Iris pigment epithelial cell (primary cell): ENCODE results near the gene SGTA.

Experiments used
- DNase-seq: peaks from one replicate; pipeline ENCODE4 v3.0.0-alpha.2; 2011; ENCODE audit warnings: low read depth

SGTA gene

GRCh38 chr19:2751438-2751830 is 31.6 kb downstream of the SGTA start:
- DNase-seq = no peak

DNA sequence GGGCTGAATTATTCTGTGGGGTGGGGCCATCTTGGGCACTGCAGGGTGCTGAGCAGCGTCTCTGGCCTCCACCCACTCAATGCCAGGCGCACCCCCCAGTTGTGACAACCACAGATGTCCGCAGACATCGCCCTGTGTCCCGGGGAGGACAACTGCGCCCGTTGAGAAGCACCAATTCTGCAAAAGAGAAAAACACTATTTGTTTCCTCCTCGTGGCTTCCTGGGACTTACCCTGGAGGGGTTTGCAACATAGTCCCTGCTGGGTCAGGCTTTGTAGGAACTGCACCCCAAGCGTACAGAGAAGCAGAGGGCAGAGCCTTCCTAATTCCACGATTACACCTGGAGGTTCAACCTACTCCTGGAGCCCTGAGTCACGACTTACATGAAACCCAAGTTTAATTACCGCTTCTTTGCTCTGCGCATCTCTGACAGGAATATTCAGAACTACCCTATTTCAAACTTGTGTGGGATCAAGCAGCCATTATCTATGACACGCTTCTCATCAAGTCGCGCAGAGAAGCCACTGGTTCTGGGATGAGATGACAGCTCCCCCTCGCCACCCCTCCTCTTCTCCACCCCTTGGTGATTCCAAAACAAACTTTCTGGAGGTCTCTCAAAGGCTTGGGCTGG is 32.1 kb downstream of the SGTA start:
- no peak for DNase-seq

DNA sequence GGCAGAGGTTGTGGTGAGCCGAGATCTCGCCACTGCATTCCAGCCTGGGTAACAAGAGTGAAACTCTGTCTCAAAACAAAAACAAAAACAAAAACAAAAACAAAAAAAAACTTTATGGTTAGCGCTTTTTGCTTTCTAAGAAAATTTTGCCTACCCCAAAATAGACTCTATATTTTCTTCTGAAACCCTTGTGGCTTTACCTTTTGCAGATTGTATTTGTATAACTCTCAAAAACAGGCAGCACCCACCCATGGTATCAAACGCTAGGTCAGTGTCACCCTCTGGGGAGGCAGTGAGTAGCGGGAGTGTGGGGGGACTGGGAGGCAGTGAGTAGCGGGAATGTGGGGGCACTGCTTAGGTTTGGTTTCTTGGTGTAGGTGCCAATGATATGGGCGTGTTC is 35.7 kb downstream of the SGTA start:
- no peak for DNase-seq

GRCh38 chr19:2744113-2744512 is 39.0 kb downstream of the SGTA start:
- no peak for DNase-seq

DNA sequence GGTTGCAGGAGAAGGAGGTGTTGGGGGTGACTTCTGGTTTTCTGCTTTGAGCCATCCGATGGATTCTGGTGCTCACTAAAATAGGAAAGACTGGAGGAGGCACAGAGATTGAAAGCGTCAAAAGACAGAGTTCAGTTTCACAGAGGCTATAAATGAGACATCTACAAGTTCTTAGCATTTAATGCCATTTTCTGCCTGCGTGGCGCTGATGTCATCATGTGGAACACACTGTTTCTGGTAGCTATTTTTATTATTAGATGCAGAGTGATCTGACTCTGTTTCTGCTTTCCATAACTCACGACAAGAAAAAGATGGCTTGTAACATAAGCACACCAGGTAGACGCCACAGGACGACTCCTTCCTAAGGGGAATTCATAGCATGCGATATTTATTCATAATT is 40.0 kb downstream of the SGTA start:
- no peak for DNase-seq

DNA sequence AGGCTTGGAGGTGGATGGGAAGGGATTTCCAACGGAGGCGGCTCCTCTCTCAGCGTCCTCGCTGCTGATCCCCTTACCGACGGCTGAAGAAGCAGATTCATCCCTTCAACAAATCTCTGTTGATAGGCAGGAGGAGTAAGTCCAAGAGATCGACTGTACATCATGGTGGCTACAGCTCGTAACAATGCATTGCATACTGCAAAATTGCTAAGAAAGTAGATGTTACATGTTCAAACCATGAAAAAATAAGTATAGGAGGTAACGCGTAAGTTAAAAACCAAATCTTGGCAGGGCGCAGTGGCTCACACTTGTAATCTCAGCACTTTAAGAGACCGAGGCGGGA is 42.8 kb downstream of the SGTA start:
- no peak for DNase-seq

- DNase-seq = peak; percentile 98
Observed at GRCh38 chr19:2739602-2740313, 43.3 kb downstream of the SGTA start, which contains the start of gene SLC39A3. SLC39A3 (minus strand) TSS chr19:2740017; CDS start chr19:2737257, 2,760 bp downstream.

DNA sequence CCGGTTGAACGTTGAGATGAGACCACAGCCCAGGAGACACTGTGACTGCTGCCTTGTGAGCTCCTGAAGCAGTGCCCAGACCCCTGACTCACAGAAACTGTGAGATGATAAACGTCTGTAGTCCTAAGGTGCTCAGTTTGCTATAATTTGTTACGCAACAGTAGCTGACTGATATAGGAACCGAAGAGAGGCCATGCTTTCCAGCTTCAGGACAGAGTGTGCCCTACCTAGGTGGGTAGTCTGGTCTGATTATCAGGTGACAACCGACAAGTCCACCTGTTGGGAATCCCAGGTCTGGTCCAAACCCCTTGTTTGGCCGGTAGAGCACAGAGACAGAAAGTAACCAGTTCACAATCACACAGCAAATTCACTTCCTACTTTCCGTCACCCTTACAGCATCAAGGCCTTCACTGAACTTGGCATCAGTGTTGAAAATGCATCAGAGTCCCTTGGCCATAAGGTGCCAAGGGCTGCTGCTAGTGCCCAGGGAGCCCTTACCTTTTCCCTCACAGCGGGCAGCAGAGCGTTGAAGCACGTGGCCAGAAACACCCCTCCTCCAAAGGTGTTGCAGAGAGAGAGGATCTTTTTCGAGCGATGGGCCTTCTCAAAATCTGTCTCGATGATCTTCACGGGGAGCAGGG is 46.4 kb downstream of the SGTA start:
- DNase-seq = no peak

DNA sequence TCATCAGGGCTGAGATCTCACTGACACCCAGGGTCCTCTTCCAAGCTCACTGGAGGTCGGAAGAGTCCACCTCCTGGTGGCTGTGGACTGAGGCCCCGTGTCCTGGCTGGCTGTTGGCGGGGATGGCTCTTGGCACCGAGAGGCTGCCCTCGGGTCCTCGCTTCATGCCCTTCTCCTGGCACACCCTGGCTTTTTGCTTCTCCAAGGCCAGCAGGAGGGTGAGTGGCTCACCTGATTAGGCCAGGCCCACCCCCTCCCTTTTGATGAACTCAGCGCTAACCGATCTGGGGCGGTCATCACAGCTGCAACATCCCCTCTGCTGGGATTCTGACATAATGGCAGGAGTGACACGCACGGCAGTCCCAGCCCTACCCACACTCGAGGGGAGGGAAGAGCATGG is 47.7 kb downstream of the SGTA start:
- DNase-seq = no peak

DNA sequence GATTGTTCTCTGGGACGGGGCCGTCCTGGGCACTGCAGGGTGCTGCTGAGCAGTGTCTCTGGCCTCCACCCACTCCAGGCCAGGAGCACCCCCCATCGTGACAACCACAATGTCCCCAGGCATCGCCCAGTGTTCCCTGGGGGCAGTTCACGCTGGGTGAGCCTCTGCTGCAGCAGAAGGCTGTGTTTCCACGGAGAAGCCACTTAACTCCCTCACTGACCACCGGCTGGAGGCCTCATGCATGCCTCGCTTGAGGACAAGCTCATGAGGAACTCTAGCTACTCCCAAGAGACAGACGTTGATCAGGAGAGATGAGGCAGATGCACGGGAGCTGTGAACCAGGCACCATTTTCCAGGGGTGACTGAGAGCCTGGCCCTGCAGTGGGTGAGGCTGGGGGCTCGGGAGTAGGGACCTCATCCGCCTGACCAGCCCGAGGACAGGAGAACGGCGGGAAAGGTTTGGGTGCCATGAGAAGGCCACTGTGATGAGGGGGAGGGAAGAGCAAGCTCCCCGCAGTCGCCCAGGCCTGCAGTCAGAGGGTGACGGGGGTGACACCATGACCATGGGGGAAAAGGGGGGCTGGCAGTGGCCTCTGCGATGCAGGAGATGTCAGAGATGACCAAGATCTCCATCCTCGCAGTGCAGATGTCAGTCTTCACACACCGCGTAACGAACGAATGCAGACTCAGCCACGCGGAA is 48.3 kb downstream of the SGTA start:
- no peak for DNase-seq

DNA sequence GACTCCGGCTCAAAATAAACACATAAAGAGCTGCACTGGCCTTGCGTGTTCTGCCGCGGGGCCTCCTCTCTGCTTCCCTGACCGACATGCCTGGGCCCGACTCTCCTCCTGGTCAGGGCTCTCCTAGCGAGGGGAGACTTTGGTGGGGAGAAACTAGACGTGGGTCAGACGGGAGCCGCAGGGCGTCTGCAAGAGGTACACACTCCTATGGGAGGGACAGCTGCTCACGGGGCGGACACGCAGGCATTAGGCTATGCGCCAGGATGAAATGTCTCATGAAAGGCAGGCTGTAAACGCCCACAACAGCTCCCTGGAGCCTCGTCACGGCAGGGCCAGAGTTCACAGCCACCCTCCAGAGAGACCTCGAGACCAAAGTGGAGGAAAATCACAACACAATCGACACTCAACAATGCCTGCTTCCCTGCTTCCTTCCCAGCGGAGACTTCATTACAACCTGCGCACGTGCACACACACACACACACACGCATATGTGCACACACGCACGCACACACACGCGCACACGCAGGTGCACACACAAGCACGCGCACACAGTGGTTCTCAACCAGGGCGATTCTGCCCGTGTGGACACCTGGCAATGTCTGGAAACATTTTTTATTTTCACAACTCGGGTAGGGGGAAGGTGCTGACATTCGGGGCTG is 49.0 kb downstream of the SGTA start:
- no peak for DNase-seq

DNA sequence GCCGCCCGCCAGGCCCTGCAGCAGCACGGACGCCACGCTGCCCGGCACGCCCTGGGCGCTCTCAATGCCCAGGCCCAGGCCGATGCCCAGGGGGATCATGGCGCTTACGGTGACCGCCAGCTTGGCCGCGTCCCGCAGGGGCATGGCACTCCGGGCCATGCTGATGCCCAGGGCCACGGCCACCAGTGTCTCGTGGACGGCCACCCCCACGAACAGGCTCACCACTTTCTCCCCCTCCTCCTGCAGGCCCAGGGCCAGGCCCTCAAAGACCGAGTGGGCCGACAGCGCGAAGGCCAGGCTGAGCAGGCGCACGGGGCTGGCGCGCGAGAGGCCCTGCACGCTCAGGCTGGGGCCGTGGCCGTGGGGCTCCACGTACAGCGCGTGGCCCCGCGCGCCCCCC is 50.2 kb downstream of the SGTA start:
- DNase-seq = no peak

GRCh38 chr19:2732157-2732725 is 50.8 kb downstream of the SGTA start:
- DNase-seq = no peak

DNA sequence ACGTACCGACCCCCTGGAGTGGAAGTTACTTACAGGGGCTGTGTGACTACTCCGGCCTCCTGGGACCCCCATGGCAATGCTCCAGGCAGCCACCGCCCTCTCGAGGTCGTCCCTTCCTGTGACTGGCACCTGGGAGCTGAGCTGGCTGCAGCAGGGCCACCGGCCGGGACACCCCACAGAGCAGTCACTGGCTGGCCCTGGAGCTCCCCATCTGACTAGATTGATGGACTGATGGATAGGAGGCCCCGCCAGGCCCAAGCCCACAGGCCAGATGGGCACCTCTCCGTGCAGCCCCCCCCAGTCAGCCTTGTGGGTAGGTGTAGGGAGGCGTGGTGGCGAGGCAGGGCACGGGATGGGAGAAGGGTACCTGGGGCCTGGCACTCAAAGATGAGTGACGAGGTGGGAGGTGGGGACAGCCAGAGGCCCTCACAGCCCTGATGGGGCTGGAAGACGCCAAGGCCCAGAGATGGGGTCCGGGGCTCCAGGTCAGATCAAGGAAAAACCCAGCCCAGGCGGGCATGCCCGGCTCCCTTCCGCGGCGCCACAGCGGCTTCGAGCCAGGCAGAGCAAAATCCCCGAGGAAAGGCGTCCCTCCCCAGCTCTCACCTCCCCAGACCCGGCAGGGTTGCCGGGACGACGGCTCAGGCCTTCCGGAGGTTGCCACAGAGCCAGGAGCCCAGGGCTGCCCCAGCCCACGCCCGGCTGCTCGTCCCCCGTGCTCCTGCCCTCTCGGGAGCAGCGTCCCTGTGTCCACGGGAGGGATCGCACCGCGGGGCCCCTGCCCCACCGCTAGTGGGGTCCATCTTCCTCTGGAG is 51.7 kb downstream of the SGTA start:
- DNase-seq = no peak

- DNase-seq = no peak
Observed at GRCh38 chr19:2729943-2730818, 52.9 kb downstream of the SGTA start.

DNA sequence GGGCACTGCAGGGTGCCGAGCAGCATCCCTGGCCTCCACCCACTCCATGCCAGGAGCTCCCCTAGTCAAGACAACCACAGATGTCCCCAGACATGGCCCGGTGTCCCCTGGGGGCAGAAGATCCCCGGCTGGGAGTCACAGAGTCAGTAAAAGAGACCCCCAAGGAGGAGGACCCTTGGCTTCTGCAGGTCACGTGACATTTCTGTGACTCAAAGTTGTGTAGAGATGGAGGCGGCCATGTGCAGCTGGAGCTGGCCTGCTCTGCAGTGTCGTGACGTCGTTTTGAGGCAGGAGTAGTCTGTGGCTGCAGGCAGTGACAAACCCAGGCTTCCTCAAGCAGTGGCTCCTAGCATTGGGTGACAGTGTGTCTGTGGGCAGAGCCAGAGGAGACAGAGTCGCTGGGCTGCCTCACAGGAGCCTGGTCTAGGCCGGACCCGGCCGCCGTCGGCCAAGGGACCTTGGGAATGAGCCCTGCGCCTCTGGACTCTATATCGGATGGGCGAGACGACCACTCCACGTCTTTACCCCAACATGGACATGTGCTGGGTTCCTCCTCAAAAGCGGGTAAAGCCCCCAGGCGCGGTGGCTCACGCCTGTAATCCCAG is 54.2 kb downstream of the SGTA start:
- DNase-seq = no peak

DNA sequence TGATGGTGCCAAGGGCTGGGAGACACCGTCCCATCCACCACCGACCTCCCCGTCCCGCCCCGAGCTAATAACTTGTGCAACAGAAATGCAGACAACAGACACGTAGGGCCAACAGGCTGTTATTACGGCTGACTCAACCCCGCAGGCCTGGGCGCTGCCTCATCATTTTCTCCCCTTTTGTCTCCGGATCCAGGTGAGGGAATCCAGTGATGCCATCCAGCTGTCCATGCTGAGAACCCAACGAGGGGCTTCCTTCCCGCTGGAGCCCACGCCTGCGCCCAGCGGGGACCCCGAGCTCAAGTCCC is 55.5 kb downstream of the SGTA start:
- peak; percentile 4 for DNase-seq

- DNase-seq = no peak
Observed at GRCh38 chr19:2726904-2727639, 56.0 kb downstream of the SGTA start.

DNA sequence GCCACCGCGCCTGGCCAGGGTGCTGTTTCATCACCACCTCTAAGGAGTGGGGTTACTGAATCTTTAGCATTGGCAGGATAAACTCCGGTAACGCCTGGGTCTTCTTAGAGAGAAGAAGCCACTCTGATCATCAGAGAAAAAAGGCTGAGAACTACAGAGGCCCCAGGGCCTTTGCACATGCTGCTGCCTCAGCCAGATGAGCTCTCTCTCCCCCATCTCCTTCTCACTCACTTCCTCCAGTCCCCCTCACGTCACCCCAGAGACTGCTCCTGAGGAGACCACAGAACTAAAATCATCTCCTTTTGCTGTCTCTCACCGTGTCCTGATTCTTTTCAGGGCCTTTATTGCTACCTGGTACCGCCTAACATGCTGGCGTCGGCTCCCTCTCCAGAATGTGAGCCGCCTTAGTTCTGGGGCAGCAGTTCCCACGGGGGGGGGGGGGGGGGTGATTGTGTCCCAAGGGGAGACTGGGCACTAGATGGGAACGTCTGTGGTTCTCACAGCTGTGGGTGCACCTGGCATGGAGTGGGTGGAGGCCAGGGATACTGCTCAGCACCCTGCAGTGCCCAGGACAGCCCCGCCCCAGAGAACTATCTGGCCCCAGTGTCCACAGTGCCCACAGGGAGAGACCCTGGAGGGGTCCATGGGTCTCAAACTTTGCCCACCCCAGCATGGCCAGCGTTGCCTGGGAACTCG is 56.8 kb downstream of the SGTA start:
- DNase-seq = no peak
